NCI-H446 treated with DMSO at 0.1 percent for 48 hours (cell line): ENCODE measurements around the gene DZIP3.
"Not testable (repeated sequence)": the region's sequence is repeated elsewhere in the genome, so short reads cannot be mapped to it uniquely, and the experiment has no call there.

Experiments
- DNase-seq: peaks from one replicate; lab custom pipeline; 2025; lab: John Stamatoyannopoulos, UW

The DZIP3 gene

DNA sequence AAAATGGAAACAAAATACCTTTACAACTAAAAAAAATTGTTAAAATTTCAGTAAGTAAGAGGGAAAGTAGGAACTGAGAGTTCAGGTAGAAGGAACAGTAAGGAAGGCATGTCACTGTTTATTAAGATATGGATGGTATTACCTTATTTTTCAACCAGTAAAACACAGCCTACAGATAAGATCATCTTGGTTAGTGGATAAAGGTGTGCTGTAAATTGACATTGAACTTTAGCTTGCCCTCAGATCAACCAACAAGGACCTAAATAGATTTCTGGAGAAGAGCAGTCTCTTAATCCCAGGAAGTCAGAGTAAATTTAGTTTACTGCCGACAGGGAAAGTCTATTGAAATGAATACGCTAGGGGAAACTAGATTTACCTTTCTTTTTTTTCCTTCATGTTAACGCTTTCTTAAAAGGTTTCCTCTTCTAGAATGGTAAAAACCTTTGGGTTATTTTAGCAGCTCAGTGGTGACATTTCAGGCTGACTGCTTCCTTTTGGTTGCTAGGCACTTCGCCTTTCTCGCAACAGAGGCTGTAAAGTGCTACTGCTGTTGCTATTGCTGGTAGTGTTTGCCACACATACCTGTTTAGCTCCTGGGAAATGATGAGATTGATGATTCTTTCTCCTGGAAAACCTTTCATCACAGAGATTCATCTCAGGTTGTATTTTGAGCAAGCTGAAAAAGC, 12.9 kb downstream of the DZIP3 start:
- no peak for DNase-seq

- DNase-seq, result no peak
These were observed 13.4 kb downstream of the DZIP3 start for GRCh38 chr3:108602935-108603294.

- no peak for DNase-seq
These were observed 14.2 kb downstream of the DZIP3 start for GRCh38 chr3:108603691-108604090.

GRCh38 chr3:108605028-108605427, 15.5 kb downstream of the DZIP3 start:
- DNase-seq, result no peak

DNA sequence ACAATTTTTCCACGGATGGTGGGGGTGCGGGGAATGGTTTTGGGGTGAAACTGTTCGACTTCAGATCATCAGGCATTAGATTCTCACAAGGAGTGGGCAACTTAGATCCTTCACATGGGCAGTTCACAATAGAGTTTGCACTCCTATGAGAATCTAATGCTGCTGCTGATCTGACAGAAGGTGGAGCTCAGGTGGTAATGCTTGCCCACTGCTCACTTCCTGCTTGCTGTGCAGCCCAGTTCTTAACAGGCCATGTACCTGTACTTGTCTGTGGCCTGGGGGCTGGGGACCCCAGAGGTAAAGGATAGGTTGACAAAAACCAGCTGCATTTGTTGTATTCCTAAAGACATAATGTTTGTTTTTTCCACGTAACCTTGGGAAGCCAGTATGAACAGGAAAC, 16.0 kb downstream of the DZIP3 start:
- no peak for DNase-seq

GRCh38 chr3:108608750-108609149, 19.2 kb downstream of the DZIP3 start:
- no peak for DNase-seq

DNA sequence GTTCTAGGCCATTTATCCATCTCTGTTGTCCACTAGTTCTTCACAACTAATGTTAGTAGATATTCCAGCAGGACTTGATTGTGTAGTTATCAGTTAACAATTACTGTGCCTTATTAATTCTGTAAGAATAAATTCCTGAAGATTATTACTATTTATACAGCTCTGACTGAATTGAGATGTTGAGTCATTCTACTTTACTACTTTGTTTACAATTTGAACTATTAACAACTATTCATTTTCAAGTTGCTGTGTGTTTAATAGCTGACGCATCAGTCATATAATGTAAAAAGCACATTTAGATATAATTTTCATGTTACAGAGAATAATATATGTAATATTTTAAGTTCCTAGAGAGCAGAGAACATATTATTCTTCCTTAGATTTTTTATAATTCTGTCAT, 21.1 kb downstream of the DZIP3 start:
- no peak for DNase-seq

DNA sequence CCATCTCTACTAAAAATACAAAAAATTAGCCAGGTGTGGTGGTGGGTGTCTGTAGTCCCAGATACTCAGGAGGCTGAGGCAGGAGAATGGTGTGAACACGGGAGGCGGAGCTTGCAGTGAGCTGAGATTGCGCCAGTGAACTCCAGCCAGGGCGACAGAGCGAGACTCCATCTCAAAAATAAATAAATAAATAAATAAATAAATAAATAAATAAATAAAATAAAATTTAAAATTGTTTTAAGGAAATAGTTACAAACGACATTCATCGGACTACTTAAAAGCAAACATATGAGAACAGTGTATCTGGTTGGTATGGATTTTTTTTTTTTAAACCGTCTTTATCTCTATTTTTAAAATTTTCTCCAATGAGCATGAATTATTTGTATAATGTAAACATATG, 26.6 kb downstream of the DZIP3 start:
- not testable (repeated sequence) for DNase-seq

DNA sequence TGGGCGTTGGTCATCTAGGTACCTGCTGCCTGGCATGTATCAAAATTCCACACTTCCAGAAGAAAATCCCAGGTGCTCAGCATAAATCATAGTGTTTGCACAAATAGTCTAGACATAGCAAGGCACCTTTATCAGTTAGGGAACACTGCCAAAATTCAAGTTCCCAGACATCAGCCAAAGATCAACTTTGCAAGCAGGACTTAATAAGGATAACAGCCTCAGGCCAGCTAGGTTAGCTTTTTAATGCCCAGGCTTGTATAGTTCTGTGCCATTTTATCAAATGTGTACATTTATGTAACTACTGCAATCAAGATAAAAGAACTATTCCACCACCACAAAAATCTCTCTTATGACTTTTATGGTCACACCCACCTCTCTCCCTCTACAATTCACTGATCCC, 30.7 kb downstream of the DZIP3 start:
- no peak for DNase-seq

GRCh38 chr3:108623504-108623903, 34.0 kb downstream of the DZIP3 start:
- peak; percentile 1 for DNase-seq

- no peak for DNase-seq
These were observed 40.5 kb downstream of the DZIP3 start for GRCh38 chr3:108629974-108630373.

DNA sequence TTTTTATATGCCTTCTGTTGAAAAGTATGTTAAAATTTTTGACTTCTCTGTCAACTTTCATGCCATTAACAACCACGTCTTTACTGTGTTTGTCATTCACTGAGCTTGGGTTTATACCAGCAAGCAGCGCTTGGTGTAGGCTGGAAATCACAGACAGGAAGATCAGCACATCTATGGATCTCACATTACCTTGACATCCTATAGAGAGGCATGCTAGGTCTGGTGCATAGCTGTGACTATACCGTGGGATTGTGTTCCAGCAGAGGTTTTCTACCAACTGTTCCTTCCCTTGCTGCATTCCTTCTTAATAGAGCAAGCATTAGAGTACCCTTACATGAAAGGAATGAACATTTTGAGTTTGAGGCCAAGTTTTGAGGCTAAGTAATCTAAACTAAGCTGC, 53.0 kb downstream of the DZIP3 start:
- no peak for DNase-seq

- DNase-seq, result no peak
These were observed 55.8 kb downstream of the DZIP3 start for GRCh38 chr3:108645364-108645763.

GRCh38 chr3:108655664-108656063, 66.1 kb downstream of the DZIP3 start:
- DNase-seq, result not testable (repeated sequence)

GRCh38 chr3:108661699-108662098, 72.2 kb downstream of the DZIP3 start:
- no peak for DNase-seq

GRCh38 chr3:108662142-108662738, 72.7 kb downstream of the DZIP3 start:
- DNase-seq, result peak; percentile 54

GRCh38 chr3:108664266-108664665, 74.7 kb downstream of the DZIP3 start:
- DNase-seq, result no peak

DNA sequence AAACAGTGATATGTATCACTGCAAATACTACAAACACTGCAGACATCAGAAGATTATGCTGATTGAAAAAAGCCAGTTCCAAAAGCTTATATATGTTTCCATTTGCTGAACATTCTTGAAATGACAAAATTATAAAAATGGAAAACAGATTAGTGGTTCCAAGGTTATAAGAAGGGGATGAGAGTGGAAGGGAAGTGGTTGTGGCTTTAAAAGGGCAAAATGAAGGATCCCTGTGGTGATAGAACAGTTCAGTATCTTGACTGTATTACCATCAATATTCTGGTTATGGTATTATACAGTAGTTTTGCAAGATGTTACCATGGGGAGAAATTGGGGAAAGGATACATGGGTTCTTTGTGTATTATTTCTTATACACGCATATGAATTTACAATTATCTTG, 77.8 kb downstream of the DZIP3 start:
- no peak for DNase-seq

DNA sequence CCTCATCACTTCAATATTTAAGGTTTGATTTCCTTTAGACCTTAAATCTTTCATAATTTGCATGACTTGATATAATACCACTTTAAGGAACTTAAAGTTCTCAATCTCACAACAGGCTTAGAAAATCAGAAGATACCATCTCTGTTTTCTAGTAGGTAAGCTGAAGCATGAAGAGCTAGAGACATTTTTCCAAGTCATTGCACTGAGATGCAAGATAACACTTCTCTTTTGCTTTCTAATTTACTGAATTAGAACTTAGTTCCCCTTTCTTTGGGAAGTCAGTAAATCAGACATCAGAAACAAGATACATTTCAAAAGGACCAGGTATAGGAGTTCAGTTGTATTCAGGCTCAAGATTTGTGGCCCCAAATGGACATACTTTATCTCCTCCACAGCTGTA, 79.7 kb downstream of the DZIP3 start:
- DNase-seq, result no peak

- DNase-seq, result no peak
These were observed 83.2 kb downstream of the DZIP3 start for GRCh38 chr3:108672701-108673100.

DNA sequence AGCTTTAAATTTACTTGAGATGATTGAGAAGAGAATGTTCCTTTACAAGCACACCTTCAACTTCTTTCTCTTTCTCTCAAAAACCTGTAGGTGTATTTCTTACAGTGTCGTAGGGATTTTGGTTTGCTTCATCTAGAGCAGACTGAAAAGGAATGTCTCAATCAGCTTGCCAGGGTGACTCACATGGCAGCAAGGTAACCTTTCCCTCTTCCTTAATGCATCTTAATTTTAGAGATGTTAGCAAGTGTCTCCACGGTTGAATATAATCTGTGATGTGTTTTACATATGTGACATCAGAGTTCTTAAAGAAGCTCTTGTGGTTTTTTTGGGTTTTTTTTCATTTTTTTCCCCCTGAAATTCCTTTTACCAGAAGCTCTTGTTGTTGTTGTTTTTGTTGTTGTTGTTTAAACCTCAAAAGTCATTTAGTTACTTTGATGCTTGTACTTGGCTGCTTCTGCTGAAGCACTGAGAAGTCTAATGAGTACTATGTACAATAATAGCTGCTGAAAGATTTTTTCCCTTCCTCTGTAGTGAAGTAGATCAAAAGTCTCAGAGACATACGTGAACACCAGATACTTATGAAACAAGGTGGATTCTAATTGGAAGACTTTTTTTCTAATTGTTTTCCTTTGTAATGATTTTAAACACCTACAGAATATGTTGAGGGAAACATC, 84.6 kb downstream of the DZIP3 start:
- no peak for DNase-seq

GRCh38 chr3:108677811-108678210, 88.3 kb downstream of the DZIP3 start:
- no peak for DNase-seq

DNA sequence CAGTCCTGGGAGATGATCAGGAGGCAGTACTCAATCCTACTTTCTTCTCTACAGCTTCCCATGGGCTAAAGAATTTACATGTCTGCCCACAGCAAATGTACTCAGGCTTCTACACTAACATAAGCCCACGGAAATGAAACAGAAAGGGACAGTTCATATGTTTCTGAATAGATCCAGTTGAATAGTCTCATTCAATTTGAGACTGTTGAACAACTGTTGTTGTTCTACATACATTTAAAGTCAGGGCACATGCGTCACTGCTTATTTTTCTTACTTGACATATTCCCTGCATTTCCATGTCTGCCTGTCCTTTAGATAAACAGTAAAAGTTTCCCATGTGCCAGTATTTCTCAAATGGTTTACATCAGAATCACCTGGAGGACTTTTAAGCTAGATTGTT, 102.8 kb downstream of the DZIP3 start:
- not testable (repeated sequence) for DNase-seq

DNA sequence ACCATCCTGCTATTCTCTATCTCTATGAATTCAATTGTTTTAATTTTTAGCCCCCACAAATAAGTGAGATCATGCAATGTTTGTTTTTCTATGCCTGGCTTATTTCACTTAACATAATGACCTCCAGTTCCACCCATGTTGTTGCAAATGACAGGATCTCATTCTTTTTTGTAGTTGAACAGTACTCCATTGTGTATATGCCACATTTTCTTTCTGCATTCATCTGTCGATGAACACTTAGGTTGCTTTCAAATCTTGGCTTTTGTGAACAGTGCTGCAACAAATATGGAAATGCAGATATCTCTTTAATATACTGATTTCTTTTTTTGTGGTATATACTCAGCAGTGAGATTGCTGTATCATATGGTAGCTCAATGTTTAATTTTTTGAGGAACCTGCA, 108.9 kb downstream of the DZIP3 start:
- DNase-seq, result no peak
